ENCODE data around the gene SLC27A5.
"Not testable (repeated sequence)": the region's sequence is repeated elsewhere in the genome, so short reads cannot be mapped to it uniquely, and the experiment has no call there.

The SLC27A5 gene

DNA sequence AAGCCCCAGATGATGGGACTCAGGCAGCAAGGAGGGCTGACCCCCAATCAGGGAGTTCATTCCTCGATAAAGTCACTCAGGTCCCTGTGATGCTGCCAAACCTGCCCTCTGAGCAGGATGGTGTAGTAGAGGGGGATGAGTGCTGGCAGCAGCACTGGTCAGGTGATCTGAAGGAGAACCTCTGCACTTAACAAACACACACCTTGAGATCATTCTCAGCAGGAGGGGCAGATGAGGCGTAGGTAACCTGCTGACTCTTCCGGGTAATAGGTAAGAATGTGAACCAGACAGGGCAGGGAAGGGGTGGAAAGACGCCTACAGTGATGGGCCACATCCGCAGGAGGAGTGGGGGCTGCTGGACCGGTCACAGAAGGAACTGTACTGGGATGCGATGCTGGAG, 32.5 kb downstream of the SLC27A5 start:
- ATAC-seq (replicated peaks): no peak
- no peak for DNase-seq
- Mint-ChIP-seq H3K36me3 (peaks cover 25 to 39% of the 10 kb centered on the region in 2 donors), H3K9me3 (no peaks in the 10 kb centered on the region), H3K4me1 (peaks cover 27 to 41% of the 10 kb centered on the region in 2 donors), H3K4me3 (no peak overlapping the region), H3K27me3 (no peaks in the 10 kb centered on the region), H3K27ac (no peak overlapping the region)

GRCh38 chr19:58477871-58478270, 33.9 kb downstream of the SLC27A5 start:
- no peaks in the 10 kb centered on the region for H3K27me3 Mint-ChIP-seq
- no peak overlapping the region for H3K4me3 Mint-ChIP-seq
- H3K9me3 Mint-ChIP-seq: no peaks in the 10 kb centered on the region
- no peak for DNase-seq
- peaks cover 29 to 40% of the 10 kb centered on the region in 2 donors for H3K36me3 Mint-ChIP-seq
- H3K27ac Mint-ChIP-seq: peak overlapping the region; percentile 4
- peaks cover 28 to 47% of the 10 kb centered on the region in 2 donors for H3K4me1 Mint-ChIP-seq
- no peak for ATAC-seq (replicated peaks)

DNA sequence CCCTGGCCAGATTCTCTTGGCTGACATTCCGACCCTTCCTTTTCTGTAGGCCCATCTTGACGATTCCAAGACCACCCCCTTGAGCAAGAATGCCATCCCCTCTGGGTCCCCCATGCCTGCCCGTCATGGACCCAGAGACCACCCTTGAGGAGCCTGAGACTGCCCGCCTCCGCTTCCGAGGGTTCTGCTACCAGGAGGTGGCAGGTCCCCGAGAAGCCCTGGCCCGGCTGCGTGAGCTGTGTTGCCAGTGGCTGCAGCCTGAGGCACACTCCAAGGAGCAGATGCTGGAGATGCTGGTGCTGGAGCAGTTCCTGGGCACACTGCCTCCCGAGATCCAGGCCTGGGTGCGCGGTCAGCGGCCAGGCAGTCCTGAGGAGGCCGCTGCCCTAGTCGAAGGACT, 34.7 kb downstream of the SLC27A5 start:
- Mint-ChIP-seq H3K36me3 (peaks cover 30 to 41% of the 10 kb centered on the region in 2 donors), H3K27ac (peak overlapping the region; percentile 99), H3K27me3 (no peaks in the 10 kb centered on the region), H3K4me1 (peaks cover 27 to 51% of the 10 kb centered on the region in 2 donors), H3K9me3 (no peaks in the 10 kb centered on the region), H3K4me3 (peak overlapping the region; percentile 93 to 98)
- DNase-seq (no peak), ATAC-seq (replicated peaks) (no peak)

- Mint-ChIP-seq H3K4me1 (peaks cover 26 to 51% of the 10 kb centered on the region in 2 donors), H3K27me3 (no peaks in the 10 kb centered on the region), H3K4me3 (peak overlapping the region; percentile 93 to 98), H3K9me3 (no peaks in the 10 kb centered on the region), H3K36me3 (peaks cover 29 to 43% of the 10 kb centered on the region in 2 donors), H3K27ac (peak overlapping the region; percentile 99)
- ATAC-seq (replicated peaks): peak; percentile 3 to 8
- DNase-seq: no peak
Measured at GRCh38 chr19:58476498-58477015, 35.2 kb downstream of the SLC27A5 start.

GRCh38 chr19:58475714-58476497, 35.9 kb downstream of the SLC27A5 start, which contains the start of gene ZNF446:
ZNF446 (plus strand) TSS chr19:58476352; CDS start chr19:58477219, 867 bp downstream.
- Mint-ChIP-seq H3K27me3 (no peaks in the 10 kb centered on the region), H3K4me1 (peaks cover 25 to 48% of the 10 kb centered on the region in 2 donors), H3K4me3 (peak within 1 kb of the TSS; percentile 93 to 98), H3K9me3 (no peaks in the 10 kb centered on the region), H3K27ac (peak within 1 kb of the TSS; percentile 99), H3K36me3 (peaks cover 25 to 38% of the 10 kb centered on the region in 2 donors)
- peak; percentile 88 to 91 for ATAC-seq (replicated peaks)
- peak; percentile 95 for DNase-seq

GRCh38 chr19:58474997-58475713, 36.6 kb downstream of the SLC27A5 start:
- Mint-ChIP-seq H3K9me3 (no peaks in the 10 kb centered on the region), H3K27ac (peak overlapping the region; percentile 99), H3K36me3 (peaks cover 30 to 42% of the 10 kb centered on the region in 2 donors), H3K4me1 (peaks cover 24 to 46% of the 10 kb centered on the region in 2 donors), H3K4me3 (peak overlapping the region; percentile 93 to 98), H3K27me3 (no peaks in the 10 kb centered on the region)
- DNase-seq (no peak), ATAC-seq (replicated peaks) (peak; percentile 21 to 38)

GRCh38 chr19:58474291-58474996, 37.3 kb downstream of the SLC27A5 start:
- Mint-ChIP-seq H3K36me3 (peaks cover 28 to 44% of the 10 kb centered on the region in 2 donors), H3K4me3 (peak overlapping the region; percentile 23 to 46), H3K9me3 (no peaks in the 10 kb centered on the region), H3K27ac (peak overlapping the region; percentile 43), H3K27me3 (no peaks in the 10 kb centered on the region), H3K4me1 (peaks cover 27 to 46% of the 10 kb centered on the region in 2 donors)
- no peak for DNase-seq
- no peak for ATAC-seq (replicated peaks)

GRCh38 chr19:58473775-58474174, 38.0 kb downstream of the SLC27A5 start:
- peaks cover 28 to 46% of the 10 kb centered on the region in 2 donors for H3K4me1 Mint-ChIP-seq

DNA sequence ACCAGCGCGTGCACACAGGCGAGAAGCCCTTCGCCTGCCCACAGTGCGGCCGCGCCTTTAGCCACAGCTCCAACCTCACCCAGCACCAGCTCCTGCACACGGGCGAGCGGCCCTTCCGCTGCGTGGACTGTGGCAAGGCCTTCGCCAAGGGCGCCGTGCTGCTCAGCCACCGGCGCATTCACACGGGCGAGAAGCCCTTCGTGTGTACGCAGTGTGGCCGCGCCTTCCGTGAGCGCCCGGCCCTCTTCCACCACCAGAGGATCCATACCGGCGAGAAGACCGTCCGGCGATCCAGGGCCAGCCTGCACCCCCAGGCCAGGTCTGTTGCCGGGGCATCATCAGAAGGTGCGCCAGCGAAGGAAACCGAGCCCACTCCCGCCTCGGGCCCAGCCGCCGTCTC, 40.1 kb downstream of the SLC27A5 start:
- no peak overlapping the region for H3K27ac Mint-ChIP-seq
- H3K36me3 Mint-ChIP-seq: peaks cover 31 to 47% of the 10 kb centered on the region in 2 donors
- ATAC-seq (replicated peaks): no peak
- no peaks in the 10 kb centered on the region for H3K27me3 Mint-ChIP-seq
- H3K4me3 Mint-ChIP-seq: no peak overlapping the region
- peaks cover 30 to 47% of the 10 kb centered on the region in 2 donors for H3K4me1 Mint-ChIP-seq
- H3K9me3 Mint-ChIP-seq: no peaks in the 10 kb centered on the region
- no peak for DNase-seq

More at GRCh38 chr19:58473775-58474174, 38.0 kb downstream of the SLC27A5 start:
- DNase-seq (no peak), ATAC-seq (replicated peaks) (no peak)
- Mint-ChIP-seq H3K9me3 (no peaks in the 10 kb centered on the region), H3K27ac (peak overlapping the region; percentile 37), H3K36me3 (peaks cover 24 to 38% of the 10 kb centered on the region in 2 donors), H3K4me3 (peak overlapping the region in 1 of 2 donors; percentile 23), H3K27me3 (no peaks in the 10 kb centered on the region)

DNA sequence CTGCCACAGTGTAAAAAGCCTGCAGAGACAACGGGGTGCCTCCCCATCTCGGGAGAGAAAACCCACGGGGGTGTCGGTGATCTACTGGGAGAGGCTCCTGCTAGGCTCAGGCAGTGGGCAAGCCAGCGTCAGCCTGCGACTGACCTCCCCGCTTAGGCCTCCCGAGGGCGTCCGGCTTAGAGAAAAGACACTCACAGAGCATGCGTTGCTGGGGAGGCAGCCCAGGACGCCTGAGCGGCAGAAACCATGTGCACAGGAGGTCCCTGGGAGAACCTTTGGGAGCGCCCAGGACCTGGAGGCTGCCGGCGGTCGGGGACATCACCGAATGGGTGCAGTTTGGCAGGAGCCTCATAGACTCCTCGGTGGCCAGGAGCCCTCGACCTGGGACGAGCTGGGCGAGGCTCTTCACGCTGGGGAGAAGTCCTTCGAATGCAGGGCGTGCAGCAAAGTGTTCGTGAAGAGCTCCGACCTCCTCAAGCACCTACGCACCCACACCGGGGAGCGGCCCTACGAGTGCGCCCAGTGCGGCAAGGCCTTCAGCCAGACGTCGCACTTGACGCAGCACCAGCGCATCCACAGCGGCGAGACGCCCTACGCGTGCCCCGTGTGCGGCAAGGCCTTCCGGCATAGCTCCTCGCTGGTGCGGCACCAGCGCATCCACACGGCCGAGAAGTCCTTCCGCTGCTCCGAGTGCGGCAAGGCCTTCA, 40.8 kb downstream of the SLC27A5 start:
- not testable (repeated sequence) for H3K27me3 Mint-ChIP-seq; ATAC-seq (replicated peaks); H3K4me3 Mint-ChIP-seq; H3K27ac Mint-ChIP-seq; DNase-seq; H3K9me3 Mint-ChIP-seq
- H3K36me3 Mint-ChIP-seq: peaks cover 31 to 47% of the 10 kb centered on the region in 2 donors
- peaks cover 28 to 45% of the 10 kb centered on the region in 2 donors for H3K4me1 Mint-ChIP-seq

GRCh38 chr19:58469241-58470013, 42.4 kb downstream of the SLC27A5 start:
- Mint-ChIP-seq H3K36me3 (peaks cover 27 to 45% of the 10 kb centered on the region in 2 donors), H3K27me3 (no peaks in the 10 kb centered on the region), H3K4me3 (peak overlapping the region; percentile 25 to 30), H3K9me3 (no peaks in the 10 kb centered on the region), H3K27ac (no peak overlapping the region), H3K4me1 (peaks cover 22 to 36% of the 10 kb centered on the region in 2 donors)
- ATAC-seq (replicated peaks) (no peak), DNase-seq (no peak)

GRCh38 chr19:58468216-58468839, 43.5 kb downstream of the SLC27A5 start:
- no peaks in the 10 kb centered on the region for H3K27me3 Mint-ChIP-seq
- no peak for ATAC-seq (replicated peaks)
- H3K27ac Mint-ChIP-seq: peak overlapping the region; percentile 52
- peaks cover 25 to 44% of the 10 kb centered on the region in 2 donors for H3K36me3 Mint-ChIP-seq
- peaks cover 20 to 35% of the 10 kb centered on the region in 2 donors for H3K4me1 Mint-ChIP-seq
- H3K4me3 Mint-ChIP-seq: peak overlapping the region; percentile 83 to 96
- no peaks in the 10 kb centered on the region for H3K9me3 Mint-ChIP-seq
- no peak for DNase-seq

All from stimulated activated naive B cell treated with anti-CD40 and anti-IgM and Interleukin-4, amounts not matched to agents 10 μg/mL and 1 μg/mL and 100 μg/mL, for 72 hours (primary cell).